Measurements from ENCODE around the gene TACC3. TPM values are rescaled to one million over a fixed set of nuclear protein-coding genes. Genes with fewer than 3 reads are reported as not detected.
A peak's percentile ranks its signal among the peaks of the same experiment; 100 is the strongest.

The TACC3 gene
- total and polyA plus RNA-seq, 12 donors: 2.3 to 16.2 (median 4.8) TPM

DNA sequence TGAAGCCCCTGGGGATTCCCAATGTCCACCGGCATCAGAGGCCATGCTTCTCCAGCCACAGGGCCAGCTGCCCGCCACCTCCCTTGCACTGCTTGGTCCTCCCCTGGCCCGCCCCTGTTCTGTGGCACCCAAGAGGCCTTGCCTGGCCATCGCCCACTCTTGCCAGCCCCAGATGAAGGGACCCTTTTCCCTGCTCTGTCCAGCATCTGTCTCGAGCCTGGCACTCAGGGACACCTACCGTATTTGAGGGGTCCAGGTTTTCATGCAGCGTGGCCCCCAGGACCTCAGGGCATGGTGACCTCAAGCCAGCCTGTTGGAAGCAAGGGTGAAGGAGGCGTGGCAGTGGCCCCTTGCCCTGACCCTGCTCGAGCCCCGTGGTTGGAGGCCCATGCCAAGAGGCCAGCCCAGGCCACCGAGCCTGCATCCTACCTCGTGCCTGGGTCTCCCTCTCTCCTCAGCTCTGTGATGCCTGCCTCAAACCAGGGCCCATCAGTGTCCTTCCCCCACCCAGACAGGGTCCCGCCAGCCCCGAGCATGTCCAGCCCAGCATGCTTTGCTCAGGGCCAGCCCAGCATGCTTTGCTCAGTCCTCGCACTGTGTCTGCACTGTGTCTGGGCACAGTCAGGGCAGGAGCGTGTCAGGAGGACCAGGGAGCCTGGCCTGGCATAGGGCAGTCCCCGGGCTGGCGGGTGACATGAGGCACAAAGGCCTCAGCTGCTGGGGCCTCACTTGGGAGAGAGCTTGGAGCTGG is 57.5 kb downstream of the TACC3 start:
- no peaks in the 10 kb centered on the region for H3K36me3 ChIP-seq
- H3K9me3 ChIP-seq: no peaks in the 10 kb centered on the region
- TF ChIP-seq, protein P1, sequence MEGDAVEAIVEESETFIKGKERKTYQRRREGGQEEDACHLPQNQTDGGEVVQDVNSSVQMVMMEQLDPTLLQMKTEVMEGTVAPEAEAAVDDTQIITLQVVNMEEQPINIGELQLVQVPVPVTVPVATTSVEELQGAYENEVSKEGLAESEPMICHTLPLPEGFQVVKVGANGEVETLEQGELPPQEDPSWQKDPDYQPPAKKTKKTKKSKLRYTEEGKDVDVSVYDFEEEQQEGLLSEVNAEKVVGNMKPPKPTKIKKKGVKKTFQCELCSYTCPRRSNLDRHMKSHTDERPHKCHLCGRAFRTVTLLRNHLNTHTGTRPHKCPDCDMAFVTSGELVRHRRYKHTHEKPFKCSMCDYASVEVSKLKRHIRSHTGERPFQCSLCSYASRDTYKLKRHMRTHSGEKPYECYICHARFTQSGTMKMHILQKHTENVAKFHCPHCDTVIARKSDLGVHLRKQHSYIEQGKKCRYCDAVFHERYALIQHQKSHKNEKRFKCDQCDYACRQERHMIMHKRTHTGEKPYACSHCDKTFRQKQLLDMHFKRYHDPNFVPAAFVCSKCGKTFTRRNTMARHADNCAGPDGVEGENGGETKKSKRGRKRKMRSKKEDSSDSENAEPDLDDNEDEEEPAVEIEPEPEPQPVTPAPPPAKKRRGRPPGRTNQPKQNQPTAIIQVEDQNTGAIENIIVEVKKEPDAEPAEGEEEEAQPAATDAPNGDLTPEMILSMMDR (IDR thresholded peaks at IDR 0.05): no peak
- no peak overlapping the region for H3K4me3 ChIP-seq
- H3K4me1 ChIP-seq: peaks cover 0 to 7% (median 0%) of the 10 kb centered on the region in 9 donors
- H3K27ac ChIP-seq: no peak overlapping the region
- peaks cover 0 to 3% (median 0%) of the 10 kb centered on the region in 7 donors for H3K27me3 ChIP-seq
- DNase-seq (no peak), ATAC-seq (peak in 1 of 8 donors; percentile 10)
- intact Hi-C loops (cut with DNase I): no loop called here
- WGBS, 2 donors: 87 to 88% methylated on average over 18 of the region's 18 CpGs

DNA sequence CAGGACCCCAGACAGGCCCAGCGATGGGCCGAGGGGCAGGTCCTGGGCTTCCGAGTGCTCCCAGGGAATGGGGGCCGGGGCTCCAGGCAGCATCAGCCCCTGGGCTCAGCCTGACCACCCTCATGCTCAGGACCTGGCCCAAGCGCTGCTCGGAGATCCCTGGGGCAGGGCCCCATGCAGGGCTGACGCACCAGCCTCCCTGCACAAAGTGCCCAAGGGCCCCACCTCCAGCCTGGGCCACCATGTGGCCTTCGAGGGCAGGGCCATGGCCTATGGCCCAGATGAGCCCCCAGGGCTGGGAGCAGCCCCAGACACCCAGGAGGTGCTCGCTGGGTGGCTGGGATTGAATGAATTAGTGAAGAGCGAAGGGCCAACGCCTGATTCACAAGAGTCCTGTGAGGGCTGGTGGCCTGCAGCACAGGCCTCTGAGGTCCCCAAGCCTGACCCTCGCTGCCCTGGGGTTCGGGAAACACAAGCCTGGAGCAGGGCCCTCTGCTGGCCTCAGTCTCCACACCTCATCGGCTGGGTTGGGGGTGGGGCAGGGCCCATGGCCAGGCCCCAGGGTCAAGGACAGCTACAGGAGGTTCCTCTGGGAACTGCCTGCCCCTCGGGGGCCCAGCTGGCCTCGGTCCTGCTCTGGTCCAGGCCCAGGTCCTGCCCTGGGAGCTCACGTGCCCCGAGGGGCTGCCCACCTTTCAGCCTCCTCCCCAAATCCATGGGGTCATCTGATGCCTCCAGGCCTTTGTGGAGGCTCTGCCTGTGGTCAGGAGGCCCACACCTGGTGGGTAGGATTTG is 58.5 kb downstream of the TACC3 start:
- H3K27me3 ChIP-seq: peaks cover 0 to 3% (median 0%) of the 10 kb centered on the region in 7 donors
- WGBS, 2 donors: 85 to 88% methylated on average over 18 of the region's 18 CpGs
- peaks cover 0 to 12% (median 2%) of the 10 kb centered on the region in 9 donors for H3K4me1 ChIP-seq
- H3K4me3 ChIP-seq: no peak overlapping the region
- no peaks in the 10 kb centered on the region for H3K36me3 ChIP-seq
- H3K27ac ChIP-seq: no peak overlapping the region
- TF ChIP-seq, protein P1 (IDR thresholded peaks at IDR 0.05): no peak
- intact Hi-C loops (cut with DNase I): no loop called here
- no peaks in the 10 kb centered on the region for H3K9me3 ChIP-seq
- ATAC-seq (no peak), DNase-seq (no peak)

DNA sequence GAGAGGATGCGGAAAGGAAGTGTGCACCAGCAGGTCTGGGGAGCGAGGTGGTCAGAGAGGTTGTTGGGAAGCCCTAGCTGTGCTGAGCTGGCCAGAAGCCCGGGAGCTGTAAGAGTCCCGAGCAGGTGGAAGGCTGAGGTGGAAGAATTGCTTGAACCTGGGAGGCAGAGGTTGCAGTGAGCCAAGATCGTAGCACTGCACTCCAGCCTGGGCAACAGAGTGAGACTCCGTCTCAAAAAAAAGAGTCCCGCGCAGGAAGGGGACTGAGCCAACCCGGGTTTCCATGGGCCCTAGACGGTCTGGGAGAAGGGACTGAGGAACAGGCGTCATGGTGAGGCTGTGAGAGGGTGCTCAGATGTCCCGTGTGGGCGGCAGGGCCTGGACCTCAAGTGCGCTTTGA is 59.1 kb downstream of the TACC3 start:
- H3K36me3 ChIP-seq: no peaks in the 10 kb centered on the region
- TF ChIP-seq, protein P1 (IDR thresholded peaks at IDR 0.05): no peak
- peaks cover 0 to 18% (median 8%) of the 10 kb centered on the region in 9 donors for H3K4me1 ChIP-seq
- ATAC-seq (no peak), DNase-seq (no peak)
- H3K4me3 ChIP-seq: no peak overlapping the region
- no peaks in the 10 kb centered on the region for H3K9me3 ChIP-seq
- H3K27me3 ChIP-seq: peaks cover 0 to 3% (median 0%) of the 10 kb centered on the region in 7 donors
- intact Hi-C loops (cut with DNase I): no loop called here
- WGBS, 2 donors: 85 to 88% methylated on average over 14 of the region's 14 CpGs
- H3K27ac ChIP-seq: no peak overlapping the region

DNA sequence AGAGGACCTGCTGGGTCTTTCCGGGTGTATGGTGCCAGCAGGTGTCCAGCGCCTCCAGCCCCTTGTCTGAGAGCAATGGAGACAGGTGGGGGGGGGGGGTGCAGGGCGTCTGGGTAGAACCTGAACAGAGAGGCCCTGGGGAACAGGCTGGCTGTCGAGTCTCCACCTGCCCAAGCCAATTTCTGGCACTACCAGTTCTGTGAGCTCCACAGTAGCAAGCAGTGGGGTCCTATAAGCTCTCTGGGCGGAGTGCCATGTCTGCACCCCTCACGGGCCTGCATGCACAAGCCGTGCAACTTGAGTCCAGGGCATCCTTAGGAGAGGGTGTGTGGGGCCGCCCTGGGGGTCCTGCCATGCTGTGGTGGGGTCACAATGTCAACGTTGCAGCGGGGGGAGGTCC is 61.7 kb downstream of the TACC3 start:
- TF ChIP-seq, protein P1 (IDR thresholded peaks at IDR 0.05): no peak
- no peak overlapping the region for H3K27ac ChIP-seq
- no peaks in the 10 kb centered on the region for H3K36me3 ChIP-seq
- peaks cover 0 to 18% (median 12%) of the 10 kb centered on the region in 9 donors for H3K4me1 ChIP-seq
- peaks cover 0 to 1% (median 0%) of the 10 kb centered on the region in 7 donors for H3K27me3 ChIP-seq
- 81 to 83% methylated on average over 10 of the region's 10 CpGs for WGBS, 2 donors
- no peaks in the 10 kb centered on the region for H3K9me3 ChIP-seq
- intact Hi-C loops (cut with DNase I): no loop called here
- ATAC-seq (no peak), DNase-seq (no peak)
- no peak overlapping the region for H3K4me3 ChIP-seq

Data from heart right ventricle (tissue), 16 donors.